PC-9 (cell line): ENCODE measurements around the gene ZNF467.

Experiments used
- EZH2 ChIP-seq: fragments of 200-600 bp; sonication (generic); IDR thresholded peaks from 2 replicates; pipeline ENCODE4 v1.8.0; 2017; ENCODE audit warnings: antibody characterized with exemption, low read depth
- TF ChIP-seq, protein P1 (sequence below): fragments of 200-600 bp; sonication (generic); conservative IDR thresholded peaks from 2 replicates; pipeline ENCODE4 v1.6.1; 2017; ENCODE audit warnings: mixed run types, antibody characterized with exemption, mild to moderate bottlenecking, moderate library complexity

DNA sequence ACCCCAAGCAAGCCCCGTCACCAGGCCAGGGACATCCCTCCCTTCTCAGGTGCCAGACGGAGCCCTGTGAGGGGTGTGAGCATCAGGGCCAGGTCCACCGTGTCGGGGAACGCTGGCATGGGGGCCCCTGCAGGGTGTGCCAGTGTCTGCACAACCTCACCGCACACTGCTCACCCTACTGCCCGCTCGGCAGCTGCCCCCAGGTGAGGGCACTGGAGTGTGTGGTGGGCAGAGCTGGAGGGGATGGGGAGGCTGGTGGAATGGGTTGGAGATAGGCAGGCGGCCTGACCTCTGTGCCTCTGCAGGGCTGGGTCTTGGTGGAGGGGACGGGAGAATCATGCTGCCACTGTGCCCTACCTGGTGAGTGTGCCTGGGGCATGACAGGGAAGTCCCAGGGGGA, 19.9 kb upstream of the ZNF467 start:
- TF ChIP-seq, protein P1, sequence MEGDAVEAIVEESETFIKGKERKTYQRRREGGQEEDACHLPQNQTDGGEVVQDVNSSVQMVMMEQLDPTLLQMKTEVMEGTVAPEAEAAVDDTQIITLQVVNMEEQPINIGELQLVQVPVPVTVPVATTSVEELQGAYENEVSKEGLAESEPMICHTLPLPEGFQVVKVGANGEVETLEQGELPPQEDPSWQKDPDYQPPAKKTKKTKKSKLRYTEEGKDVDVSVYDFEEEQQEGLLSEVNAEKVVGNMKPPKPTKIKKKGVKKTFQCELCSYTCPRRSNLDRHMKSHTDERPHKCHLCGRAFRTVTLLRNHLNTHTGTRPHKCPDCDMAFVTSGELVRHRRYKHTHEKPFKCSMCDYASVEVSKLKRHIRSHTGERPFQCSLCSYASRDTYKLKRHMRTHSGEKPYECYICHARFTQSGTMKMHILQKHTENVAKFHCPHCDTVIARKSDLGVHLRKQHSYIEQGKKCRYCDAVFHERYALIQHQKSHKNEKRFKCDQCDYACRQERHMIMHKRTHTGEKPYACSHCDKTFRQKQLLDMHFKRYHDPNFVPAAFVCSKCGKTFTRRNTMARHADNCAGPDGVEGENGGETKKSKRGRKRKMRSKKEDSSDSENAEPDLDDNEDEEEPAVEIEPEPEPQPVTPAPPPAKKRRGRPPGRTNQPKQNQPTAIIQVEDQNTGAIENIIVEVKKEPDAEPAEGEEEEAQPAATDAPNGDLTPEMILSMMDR, result no peak
- no peak for TF ChIP-seq EZH2
